MM.1S (cell line): ENCODE measurements around the gene C3.
"Not testable (repeated sequence)": the region's sequence is repeated elsewhere in the genome, so short reads cannot be mapped to it uniquely, and the experiment has no call there.

Experiments used
- DNase-seq: peaks from one replicate; pipeline ENCODE4 v3.0.0-alpha.2; 2015
- H2AFZ ChIP-seq: fragments of 300-600 bp; sonication (generic); 2 replicates; pipeline ENCODE4 v1.6.0; 2016; ENCODE audit warnings: antibody characterized with exemption, low read length
- H3F3A ChIP-seq: fragments of 300-600 bp; sonication (generic); 2 replicates; pipeline ENCODE4 v1.6.1; 2016; ENCODE audit warnings: mild to moderate bottlenecking, antibody characterized with exemption, low read length, moderate library complexity, mixed read lengths; ENCODE audit not compliant: insufficient read depth
- H3K27ac ChIP-seq: fragments of 300-600 bp; sonication (generic); 2 replicates; pipeline ENCODE4 v1.5.1; 2016; ENCODE audit warnings: mild to moderate bottlenecking, low read length
- H3K27me3 ChIP-seq: fragments of 300-600 bp; sonication (generic); replicated peaks from 2 replicates; pipeline ENCODE4 v1.6.0; 2016; ENCODE audit warnings: low read length; ENCODE audit not compliant: insufficient read depth
- H3K36me3 ChIP-seq: fragments of 300-600 bp; sonication (generic); replicated peaks from 2 replicates; pipeline ENCODE4 v1.6.1; 2016; ENCODE audit warnings: mild to moderate bottlenecking, low read length, mixed read lengths; ENCODE audit not compliant: insufficient read depth
- H3K4me1 ChIP-seq: fragments of 300-600 bp; sonication (generic); 2 replicates; pipeline ENCODE4 v1.6.1; 2016; ENCODE audit warnings: low read length, mixed read lengths
- H3K4me2 ChIP-seq: fragments of 300-600 bp; sonication (generic); 2 replicates; pipeline ENCODE4 v1.6.0; 2016; ENCODE audit warnings: low read depth, low read length
- H3K4me3 ChIP-seq: fragments of 300-600 bp; sonication (generic); 2 replicates; pipeline ENCODE4 v1.5.1; 2016; ENCODE audit warnings: low read length, mixed read lengths
- H3K79me2 ChIP-seq: fragments of 300-600 bp; sonication (generic); 2 replicates; pipeline ENCODE4 v1.6.1; 2016; ENCODE audit warnings: mixed run types, low read length, mixed read lengths
- H3K9ac ChIP-seq: fragments of 300-600 bp; sonication (generic); 2 replicates; pipeline ENCODE4 v1.6.1; 2016; ENCODE audit warnings: low read length, mixed read lengths
- H3K9me2 ChIP-seq: fragments of 300-600 bp; sonication (generic); replicated peaks from 2 replicates; pipeline ENCODE4 v1.6.1; 2016; ENCODE audit warnings: mild to moderate bottlenecking, low read length, mixed read lengths; ENCODE audit not compliant: insufficient read depth
- H3K9me3 ChIP-seq: fragments of 300-600 bp; sonication (generic); replicated peaks from 2 replicates; pipeline ENCODE4 v1.6.1; 2016; ENCODE audit warnings: mild to moderate bottlenecking, low read length, mixed read lengths; ENCODE audit not compliant: insufficient read depth
- H4K20me1 ChIP-seq: fragments of 300-600 bp; sonication (generic); 2 replicates; pipeline ENCODE4 v1.6.1; 2016; ENCODE audit warnings: mild to moderate bottlenecking, low read length, moderate library complexity, mixed read lengths; ENCODE audit not compliant: insufficient read depth
- CTCF ChIP-seq: fragments of 300-600 bp; sonication (generic); IDR thresholded peaks from 2 replicates; pipeline ENCODE4 v1.5.1; 2016; ENCODE audit warnings: antibody characterized with exemption, low read length, mixed read lengths
- EZH2 ChIP-seq: fragments of 300-600 bp; sonication (generic); optimal IDR thresholded peaks from 2 replicates; pipeline ENCODE3; 2017; ENCODE audit warnings: low read depth, mild to moderate bottlenecking, antibody characterized with exemption, low read length, mixed read lengths
- EZH2phosphoT487 ChIP-seq: fragments of 300-600 bp; sonication (generic); IDR thresholded peaks from 2 replicates; pipeline ENCODE4 v1.6.1; 2018; ENCODE audit warnings: antibody characterized with exemption, low read length

C3 gene

DNA sequence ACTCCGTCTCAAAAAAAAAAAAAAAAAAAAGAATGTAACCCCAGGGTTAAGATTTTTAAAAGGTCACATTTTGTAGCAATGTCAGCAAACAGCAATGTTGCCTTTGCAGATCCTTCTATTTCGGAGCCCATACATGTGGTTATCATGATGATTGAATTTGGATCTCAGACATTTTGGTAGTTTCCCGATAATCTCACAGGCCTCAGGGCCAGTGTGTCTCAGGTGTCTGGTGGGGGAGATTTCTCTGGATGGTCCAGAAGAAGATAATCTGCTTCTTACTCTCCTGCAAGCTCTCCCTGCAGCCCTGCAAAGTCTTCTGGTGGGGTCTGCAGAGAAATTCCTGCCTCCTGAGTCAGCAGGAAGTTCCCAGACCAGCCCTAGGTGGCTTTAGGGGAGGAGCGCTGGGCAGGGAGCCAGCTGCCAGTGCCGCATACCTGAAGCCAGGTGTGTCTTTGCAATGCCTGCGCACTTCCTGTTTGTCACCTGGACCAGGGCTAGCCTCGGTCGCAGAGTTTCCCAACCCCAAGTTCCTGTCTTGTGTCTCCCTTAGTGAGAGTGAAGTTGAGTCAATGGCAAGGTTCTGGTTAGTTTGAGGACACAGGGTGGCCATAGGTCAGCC, 45.4 kb upstream of the C3 start:
- no peaks in the 10 kb centered on the region for H3K9me2 ChIP-seq
- no peaks in the 10 kb centered on the region for H3K9me3 ChIP-seq
- no peak for TF ChIP-seq EZH2phosphoT487
- TF ChIP-seq EZH2, result no peak
- no peak for TF ChIP-seq CTCF
- H3K4me2 ChIP-seq, result peak overlapping the region; percentile 93
- DNase-seq, result peak; percentile 85
- H3K4me3 ChIP-seq, result peak overlapping the region; percentile 85
- H3K27ac ChIP-seq, result peak overlapping the region; percentile 66
- no peaks in the 10 kb centered on the region for H3K27me3 ChIP-seq
- no peaks in the 10 kb centered on the region for H4K20me1 ChIP-seq
- H3F3A ChIP-seq, result peaks cover 19% of the 10 kb centered on the region
- peak overlapping the region; percentile 66; the same call in 1 of the 2 replicates for H3K9ac ChIP-seq
- H3K4me1 ChIP-seq, result peaks cover 18% of the 10 kb centered on the region
- H2AFZ ChIP-seq, result no peak overlapping the region
- peaks cover 48% of the 10 kb centered on the region for H3K79me2 ChIP-seq
- no peaks in the 10 kb centered on the region for H3K36me3 ChIP-seq

GRCh38 chr19:6762253-6762797, 41.9 kb upstream of the C3 start:
- H3F3A ChIP-seq, H3K27me3 ChIP-seq, H2AFZ ChIP-seq, H3K36me3 ChIP-seq, H3K9ac ChIP-seq, H4K20me1 ChIP-seq, H3K9me3 ChIP-seq, DNase-seq, H3K4me3 ChIP-seq, H3K27ac ChIP-seq, H3K4me2 ChIP-seq, H3K9me2 ChIP-seq: not testable (repeated sequence)
- Histone ChIP-seq H3K79me2 (peaks cover 57% of the 10 kb centered on the region), H3K4me1 (peaks cover 11% of the 10 kb centered on the region)

- Histone ChIP-seq H3K9me2 (no peaks in the 10 kb centered on the region), H3K27me3 (no peaks in the 10 kb centered on the region), H3K4me2 (no peak overlapping the region), H2AFZ (no peak overlapping the region), H4K20me1 (no peaks in the 10 kb centered on the region), H3K9me3 (no peaks in the 10 kb centered on the region), H3F3A (peaks cover 1% of the 10 kb centered on the region; the same call in 1 of the 2 replicates), H3K9ac (no peak overlapping the region), H3K79me2 (peaks cover 47% of the 10 kb centered on the region), H3K4me1 (peaks cover 6% of the 10 kb centered on the region), H3K4me3 (no peak overlapping the region), H3K36me3 (no peaks in the 10 kb centered on the region; the same call in 1 of the 2 replicates), H3K27ac (no peak overlapping the region)
- peak; percentile 14 for DNase-seq
- TF ChIP-seq EZH2phosphoT487, result no peak
- no peak for TF ChIP-seq CTCF
- TF ChIP-seq EZH2, result no peak
Measured at GRCh38 chr19:6761053-6761676, 40.7 kb upstream of the C3 start.

DNA sequence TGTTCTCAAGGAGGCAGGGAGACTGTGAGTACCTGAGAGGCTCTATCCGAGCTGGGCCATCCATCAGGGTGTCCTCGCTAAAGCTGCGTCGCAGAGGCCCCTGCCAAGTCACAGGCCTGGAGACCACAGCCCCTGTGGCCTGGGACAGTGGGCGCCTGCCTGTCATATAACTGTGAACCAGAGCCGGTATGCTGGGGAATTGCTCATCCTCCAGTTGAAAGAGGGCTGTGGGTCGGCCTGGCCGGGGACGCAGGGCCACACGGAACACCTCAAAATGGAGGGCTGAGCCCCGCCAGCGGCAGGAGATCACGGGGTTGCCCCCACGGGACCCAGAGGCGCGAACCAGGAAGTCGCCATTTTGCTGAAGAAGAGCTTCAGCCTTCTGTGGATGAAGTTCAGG, 40.2 kb upstream of the C3 start:
- Histone ChIP-seq H3K9ac (no peak overlapping the region), H3K79me2 (peaks cover 43% of the 10 kb centered on the region), H3F3A (no peaks in the 10 kb centered on the region; the same call in 1 of the 2 replicates), H3K4me2 (no peak overlapping the region), H3K27me3 (no peaks in the 10 kb centered on the region), H3K27ac (no peak overlapping the region), H3K9me3 (no peaks in the 10 kb centered on the region), H3K36me3 (no peaks in the 10 kb centered on the region; the same call in 1 of the 2 replicates), H3K9me2 (no peaks in the 10 kb centered on the region), H3K4me1 (peaks cover under 1% of the 10 kb centered on the region; the same call in 1 of the 2 replicates), H4K20me1 (no peaks in the 10 kb centered on the region), H2AFZ (no peak overlapping the region), H3K4me3 (no peak overlapping the region)
- DNase-seq, result no peak
- TF ChIP-seq CTCF (no peak), EZH2phosphoT487 (no peak), EZH2 (no peak)
